ENCODE measurements around the gene PAQR5. TPM values are rescaled to one million over a fixed set of nuclear protein-coding genes. Genes with fewer than 3 reads are reported as not detected.
"Not testable (repeated sequence)": the region's sequence is repeated elsewhere in the genome, so short reads cannot be mapped to it uniquely, and the experiment has no call there.

Gene PAQR5
- total RNA-seq, 1 donor from 2014 or later, result not detected

DNA sequence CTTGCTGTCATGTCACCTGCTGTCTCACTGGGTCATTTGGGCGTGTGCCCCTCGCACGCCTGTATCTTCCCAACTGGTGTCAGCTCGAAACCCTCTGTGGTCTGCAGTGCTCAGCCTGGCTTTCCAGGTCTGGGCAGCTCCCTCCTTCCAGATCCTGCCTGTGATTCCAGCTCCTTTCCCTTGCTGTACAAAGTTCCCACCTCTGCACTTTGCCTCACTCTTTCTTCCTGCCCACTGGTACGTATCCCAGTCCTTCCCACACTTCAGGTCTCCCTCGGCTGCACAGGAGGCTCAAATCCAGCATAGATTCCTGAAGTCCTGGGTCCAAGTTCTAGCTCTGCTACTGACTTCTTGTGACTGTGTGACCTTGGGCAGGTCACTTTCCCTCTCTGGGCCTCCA lies 2.1 kb upstream of the PAQR5 start:
- H3K27ac Mint-ChIP-seq, result no peak overlapping the region
- no peak for ATAC-seq (ENCODE audit: low read depth)
- no peak for DNase-seq
- peaks cover 5% of the 10 kb centered on the region for H3K4me1 Mint-ChIP-seq
- peaks cover 35% of the 10 kb centered on the region for H3K27me3 Mint-ChIP-seq
- H3K9me3 Mint-ChIP-seq, result no peaks in the 10 kb centered on the region
- H3K36me3 Mint-ChIP-seq (ENCODE audit: low read depth), result no peaks in the 10 kb centered on the region
- ChIA-PET CTCF (no interaction called here), POLR2A (no interaction called here)
- intact Hi-C loops (cut with micrococcal nuclease), result no loop called here
- TF ChIP-seq, protein P1, sequence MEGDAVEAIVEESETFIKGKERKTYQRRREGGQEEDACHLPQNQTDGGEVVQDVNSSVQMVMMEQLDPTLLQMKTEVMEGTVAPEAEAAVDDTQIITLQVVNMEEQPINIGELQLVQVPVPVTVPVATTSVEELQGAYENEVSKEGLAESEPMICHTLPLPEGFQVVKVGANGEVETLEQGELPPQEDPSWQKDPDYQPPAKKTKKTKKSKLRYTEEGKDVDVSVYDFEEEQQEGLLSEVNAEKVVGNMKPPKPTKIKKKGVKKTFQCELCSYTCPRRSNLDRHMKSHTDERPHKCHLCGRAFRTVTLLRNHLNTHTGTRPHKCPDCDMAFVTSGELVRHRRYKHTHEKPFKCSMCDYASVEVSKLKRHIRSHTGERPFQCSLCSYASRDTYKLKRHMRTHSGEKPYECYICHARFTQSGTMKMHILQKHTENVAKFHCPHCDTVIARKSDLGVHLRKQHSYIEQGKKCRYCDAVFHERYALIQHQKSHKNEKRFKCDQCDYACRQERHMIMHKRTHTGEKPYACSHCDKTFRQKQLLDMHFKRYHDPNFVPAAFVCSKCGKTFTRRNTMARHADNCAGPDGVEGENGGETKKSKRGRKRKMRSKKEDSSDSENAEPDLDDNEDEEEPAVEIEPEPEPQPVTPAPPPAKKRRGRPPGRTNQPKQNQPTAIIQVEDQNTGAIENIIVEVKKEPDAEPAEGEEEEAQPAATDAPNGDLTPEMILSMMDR (IDR thresholded peaks at IDR 0.05), result no peak
- H3K4me3 Mint-ChIP-seq, result no peak overlapping the region

DNA sequence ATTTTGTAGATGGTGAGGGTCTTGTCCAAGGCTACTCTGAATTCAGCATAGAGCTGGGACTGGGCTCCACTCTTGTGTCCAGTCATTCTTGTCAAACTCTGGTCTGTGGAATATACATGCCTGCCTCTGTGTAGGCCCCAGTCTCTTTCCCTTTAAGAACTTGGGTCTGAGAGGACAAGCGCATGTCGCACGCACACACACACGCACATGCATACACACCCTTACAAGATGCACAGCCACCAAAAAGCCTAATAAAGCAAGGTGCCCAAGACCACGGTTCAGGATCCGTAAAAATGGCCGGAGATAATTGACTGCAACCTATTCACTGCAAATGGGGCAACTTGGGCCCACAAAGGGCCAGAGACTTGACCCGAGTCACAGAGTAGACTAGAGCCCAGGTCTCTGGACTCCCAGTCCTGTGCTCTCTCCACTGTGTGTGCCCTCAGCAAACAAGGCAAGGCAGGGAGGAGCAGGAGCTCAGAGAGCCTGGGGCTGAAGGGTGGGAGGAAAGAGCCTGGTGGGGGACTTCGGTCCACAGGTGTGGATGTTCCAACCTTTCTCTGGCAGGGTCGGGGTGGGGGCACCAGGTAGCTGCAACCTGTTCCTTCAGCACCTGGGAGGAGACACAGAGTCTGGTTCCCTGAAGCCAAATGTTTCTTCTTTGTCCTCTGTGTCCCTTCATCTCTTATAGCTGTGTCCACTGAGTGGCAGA lies 914 bp upstream of the PAQR5 start:
- Mint-ChIP-seq H3K27ac (no peak overlapping the region), H3K36me3 (ENCODE audit: low read depth) (no peaks in the 10 kb centered on the region), H3K9me3 (no peaks in the 10 kb centered on the region), H3K27me3 (peaks cover 47% of the 10 kb centered on the region), H3K4me3 (no peak overlapping the region), H3K4me1 (peaks cover 5% of the 10 kb centered on the region)
- CTCF ChIA-PET, result no interaction called here
- ATAC-seq (ENCODE audit: low read depth) (no peak), DNase-seq (no peak)
- intact Hi-C loops (cut with micrococcal nuclease), result no loop called here
- TF ChIP-seq, protein P1 (IDR thresholded peaks at IDR 0.05), result no peak
- POLR2A ChIA-PET, result no interaction called here

DNA sequence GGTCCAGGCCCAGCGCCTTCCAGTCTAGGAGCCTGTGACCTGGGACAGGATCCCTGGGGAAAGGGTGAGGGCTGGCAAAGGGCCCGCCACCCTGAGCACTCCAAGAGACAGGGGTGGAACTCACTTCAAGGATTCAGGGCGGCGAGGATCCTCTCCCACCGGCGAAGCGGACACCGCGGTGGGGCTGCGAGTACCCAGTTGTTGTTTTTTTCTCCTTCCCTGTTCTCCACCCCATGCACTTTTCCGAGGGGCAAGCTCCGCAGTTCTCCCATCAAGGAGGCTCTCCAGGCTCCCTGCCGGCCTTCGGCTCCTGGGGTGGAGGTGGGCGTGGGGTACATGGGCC lies 387 bp upstream of the PAQR5 start:
- no peak for ATAC-seq (ENCODE audit: low read depth)
- Mint-ChIP-seq H3K27ac (no peak overlapping the region), H3K36me3 (ENCODE audit: low read depth) (no peaks in the 10 kb centered on the region), H3K27me3 (peaks cover 49% of the 10 kb centered on the region), H3K4me1 (peaks cover 5% of the 10 kb centered on the region), H3K9me3 (no peaks in the 10 kb centered on the region), H3K4me3 (no peak overlapping the region)
- TF ChIP-seq, protein P1 (IDR thresholded peaks at IDR 0.05), result no peak
- ChIA-PET CTCF (no interaction called here), POLR2A (no interaction called here)
- no peak for DNase-seq
- intact Hi-C loops (cut with micrococcal nuclease), result no loop called here

- TF ChIP-seq, protein P1 (IDR thresholded peaks at IDR 0.05), result no peak
- Mint-ChIP-seq H3K27me3 (peaks cover 50% of the 10 kb centered on the region), H3K36me3 (ENCODE audit: low read depth) (no peaks in the 10 kb centered on the region), H3K4me1 (peaks cover 5% of the 10 kb centered on the region), H3K4me3 (no peak overlapping the region), H3K27ac (no peak overlapping the region), H3K9me3 (no peaks in the 10 kb centered on the region)
- ChIA-PET POLR2A (no interaction called here), CTCF (no interaction called here)
- ATAC-seq (ENCODE audit: low read depth) (no peak), DNase-seq (no peak)
- intact Hi-C loops (cut with micrococcal nuclease), result no loop called here
Observed at GRCh38 chr15:69299451-69299886, 757 bp downstream of the PAQR5 start.

GRCh38 chr15:69299943-69300588 lies 1.4 kb downstream of the PAQR5 start:
- TF ChIP-seq, protein P1 (IDR thresholded peaks at IDR 0.05), result no peak
- intact Hi-C loops (cut with micrococcal nuclease), result no loop called here
- CTCF ChIA-PET, result no interaction called here
- no peaks in the 10 kb centered on the region for H3K36me3 Mint-ChIP-seq (ENCODE audit: low read depth)
- peaks cover 52% of the 10 kb centered on the region for H3K27me3 Mint-ChIP-seq
- no peaks in the 10 kb centered on the region for H3K9me3 Mint-ChIP-seq
- H3K4me3 Mint-ChIP-seq, result no peak overlapping the region
- no peak overlapping the region for H3K27ac Mint-ChIP-seq
- POLR2A ChIA-PET, result no interaction called here
- H3K4me1 Mint-ChIP-seq, result peaks cover 5% of the 10 kb centered on the region
- DNase-seq (no peak), ATAC-seq (ENCODE audit: low read depth) (no peak)

DNA sequence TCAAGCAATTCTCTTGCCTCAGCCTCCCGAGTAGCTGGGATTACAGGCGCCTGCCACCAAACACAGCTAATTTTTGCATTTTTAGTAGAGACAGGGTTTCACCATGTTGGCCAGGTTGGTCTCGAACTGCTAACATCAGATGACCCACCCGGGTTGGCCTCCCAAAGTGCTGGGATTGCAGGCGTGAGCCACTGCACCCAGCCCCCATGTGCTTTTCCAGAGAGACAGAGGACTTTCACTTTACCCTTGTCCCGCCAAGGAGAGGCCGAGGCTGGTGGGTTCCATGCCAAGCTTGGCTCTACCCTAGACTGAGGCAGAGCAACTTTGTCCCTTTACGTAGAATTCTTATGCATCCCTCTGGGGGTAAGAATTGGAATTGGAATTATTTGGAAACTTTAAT lies 2.4 kb downstream of the PAQR5 start:
- DNase-seq; H3K27ac Mint-ChIP-seq; H3K36me3 Mint-ChIP-seq (ENCODE audit: low read depth); H3K4me1 Mint-ChIP-seq; H3K4me3 Mint-ChIP-seq; H3K9me3 Mint-ChIP-seq; intact Hi-C loops (cut with micrococcal nuclease); ATAC-seq (ENCODE audit: low read depth); POLR2A ChIA-PET; CTCF ChIA-PET: not testable (repeated sequence)
- H3K27me3 Mint-ChIP-seq, result peaks cover 49% of the 10 kb centered on the region

GRCh38 chr15:69302087-69302486 lies 3.4 kb downstream of the PAQR5 start:
- CTCF ChIA-PET; H3K27ac Mint-ChIP-seq; intact Hi-C loops (cut with micrococcal nuclease); DNase-seq; H3K9me3 Mint-ChIP-seq; H3K36me3 Mint-ChIP-seq (ENCODE audit: low read depth); ATAC-seq (ENCODE audit: low read depth); H3K4me1 Mint-ChIP-seq; POLR2A ChIA-PET; H3K4me3 Mint-ChIP-seq: not testable (repeated sequence)
- H3K27me3 Mint-ChIP-seq, result peaks cover 45% of the 10 kb centered on the region

Data from activated B cell treated with CpG ODN at 0.5 μM for 24 hours (primary cell).